GM04503 (cell line): ENCODE data around the gene AKR1B1.
"Not testable (repeated sequence)": the region's sequence is repeated elsewhere in the genome, so short reads cannot be mapped to it uniquely, and the experiment has no call there.

Experiments
- DNase-seq: peaks from one replicate; pipeline ENCODE4 v3.0.0-alpha.2; 2012; ENCODE audit warnings: low read depth

Gene AKR1B1

GRCh38 chr7:134458806-134459698 lies at the start of gene AKR1B1:
Gene AKR1B1, minus strand, starts transcription at chr7:134459100. Its CDS starts 38 bp downstream, at chr7:134459062.
- peak; percentile 48 for DNase-seq

DNA sequence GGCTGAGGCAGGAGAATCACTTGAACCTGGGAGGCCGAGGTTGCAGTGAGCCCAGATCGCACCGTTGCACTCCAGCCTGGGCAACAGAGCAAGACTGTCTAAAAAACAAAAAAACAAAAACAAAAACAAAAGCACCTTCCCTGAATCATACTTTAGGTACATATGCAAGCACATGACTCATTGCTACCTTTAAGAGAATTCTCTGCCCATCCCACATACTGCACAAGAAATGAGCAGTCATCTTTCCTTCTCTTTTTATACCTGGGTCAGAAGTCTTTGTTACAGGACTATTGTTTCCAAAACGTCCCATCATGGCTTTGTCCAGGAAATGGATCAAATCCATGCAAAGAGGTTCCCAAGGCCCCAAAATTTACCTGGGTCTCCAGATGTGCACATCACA lies 47.0 kb upstream of the AKR1B1 start:
- DNase-seq, result no peak

GRCh38 chr7:134504660-134505164 lies 45.8 kb upstream of the AKR1B1 start:
- DNase-seq, result no peak

GRCh38 chr7:134502463-134503371 lies 43.8 kb upstream of the AKR1B1 start:
- no peak for DNase-seq

GRCh38 chr7:134500982-134501381 lies 42.1 kb upstream of the AKR1B1 start:
- no peak for DNase-seq

DNA sequence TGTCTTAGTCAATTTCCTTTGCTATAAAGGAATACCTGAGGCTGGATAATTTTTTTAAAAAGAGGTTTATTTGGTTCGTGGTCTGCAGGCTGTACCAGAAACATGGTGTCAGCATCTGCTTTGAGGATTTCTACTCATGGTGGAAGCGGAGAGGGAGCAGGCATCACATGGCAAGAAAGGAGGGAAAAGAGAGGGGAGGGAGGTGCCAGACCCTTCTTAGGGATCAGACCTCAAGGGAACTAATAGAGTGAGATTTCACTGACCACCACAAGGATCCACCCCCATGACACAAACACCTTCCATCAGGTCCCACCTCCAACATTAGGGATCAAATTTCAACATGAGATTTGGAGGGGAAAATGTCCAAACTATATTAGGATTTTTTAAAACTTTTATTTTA lies 41.5 kb upstream of the AKR1B1 start:
- no peak for DNase-seq

DNA sequence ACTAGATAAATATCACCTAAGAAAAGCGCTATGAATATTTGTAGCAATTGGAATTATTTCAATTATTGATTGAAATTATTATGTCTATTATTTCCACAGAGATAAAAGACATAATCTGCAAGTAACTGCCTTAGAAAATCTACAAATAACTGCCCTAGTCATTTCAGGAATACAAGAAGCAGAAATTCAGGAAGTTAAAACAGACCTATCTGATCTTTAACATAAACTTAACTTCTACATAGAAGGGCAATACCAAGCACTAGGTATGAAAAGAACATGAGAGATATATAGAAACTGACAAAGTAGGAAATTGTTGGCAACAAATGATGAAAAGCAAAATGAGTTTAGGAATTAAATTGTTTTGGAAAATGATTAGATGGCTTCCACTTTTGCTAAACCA lies 36.6 kb upstream of the AKR1B1 start:
- no peak for DNase-seq

GRCh38 chr7:134493091-134493490 lies 34.2 kb upstream of the AKR1B1 start:
- DNase-seq, result no peak

DNA sequence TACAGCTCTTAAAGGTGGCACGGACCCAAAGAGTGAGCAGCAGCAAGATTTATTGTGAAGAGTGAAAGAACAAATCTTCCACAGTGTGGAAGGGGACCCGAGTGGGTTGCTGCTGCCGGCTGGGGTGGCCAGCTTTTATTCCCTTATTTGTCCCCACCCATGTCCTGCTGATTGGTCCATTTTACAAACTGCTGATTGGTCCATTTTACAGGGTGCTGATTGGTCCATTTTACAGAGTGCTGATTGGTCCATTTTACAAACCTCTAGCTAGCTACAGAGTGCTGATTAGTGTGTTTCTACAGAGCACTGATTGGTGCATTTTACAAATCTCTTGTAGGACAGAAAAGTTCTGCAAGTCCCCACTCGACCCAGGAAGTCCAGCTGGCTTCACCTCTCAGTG lies 28.8 kb upstream of the AKR1B1 start:
- not testable (repeated sequence) for DNase-seq

- DNase-seq, result no peak
Measured at GRCh38 chr7:134485203-134485602, 26.3 kb upstream of the AKR1B1 start.

DNA sequence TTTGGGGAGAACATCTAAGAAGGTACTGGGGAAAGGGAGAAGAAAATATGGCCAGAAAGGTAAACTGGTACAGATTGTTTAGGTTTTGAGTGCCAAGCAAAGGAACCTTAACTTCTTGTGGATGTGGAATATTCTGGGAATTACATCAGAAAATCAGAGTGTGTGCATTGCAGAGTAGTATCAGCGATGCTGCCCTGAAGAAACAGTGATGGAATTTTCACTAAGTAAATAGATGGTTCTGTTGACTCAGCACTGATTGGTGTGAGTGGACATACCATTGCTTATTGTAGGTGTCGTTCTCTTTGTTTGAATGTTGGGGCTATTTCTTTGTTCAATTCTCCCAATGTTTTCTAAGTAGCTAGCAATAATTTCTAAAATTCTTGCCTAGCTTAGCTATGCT lies 24.4 kb upstream of the AKR1B1 start:
- DNase-seq, result no peak

DNA sequence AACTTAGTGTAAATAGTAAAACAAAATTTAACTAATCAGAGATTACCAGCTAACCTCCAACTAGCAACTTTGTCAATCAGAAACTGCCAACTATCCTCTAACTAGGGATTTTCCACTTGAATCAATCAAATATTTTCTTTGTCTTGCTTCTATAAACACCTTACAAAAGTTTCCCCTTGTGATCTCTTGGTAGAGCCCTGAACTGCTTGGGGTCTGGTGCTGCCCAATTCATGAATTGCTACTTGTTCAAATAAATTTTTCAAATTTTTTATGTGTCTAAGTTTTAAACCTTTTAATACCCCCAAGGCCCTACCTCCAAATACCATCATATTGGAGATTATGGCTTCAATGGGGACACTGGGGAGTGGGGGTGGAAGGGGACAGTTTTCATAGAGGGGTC lies 24.0 kb upstream of the AKR1B1 start:
- DNase-seq, result no peak

- DNase-seq, result no peak
Measured at GRCh38 chr7:134481167-134481566, 22.3 kb upstream of the AKR1B1 start.

GRCh38 chr7:134480730-134481129 lies 21.8 kb upstream of the AKR1B1 start:
- no peak for DNase-seq

GRCh38 chr7:134480202-134480601 lies 21.3 kb upstream of the AKR1B1 start:
- DNase-seq, result no peak

- no peak for DNase-seq
Measured at GRCh38 chr7:134478707-134479106, 19.8 kb upstream of the AKR1B1 start.

- DNase-seq, result no peak
Measured at GRCh38 chr7:134477954-134478353, 19.1 kb upstream of the AKR1B1 start.

DNA sequence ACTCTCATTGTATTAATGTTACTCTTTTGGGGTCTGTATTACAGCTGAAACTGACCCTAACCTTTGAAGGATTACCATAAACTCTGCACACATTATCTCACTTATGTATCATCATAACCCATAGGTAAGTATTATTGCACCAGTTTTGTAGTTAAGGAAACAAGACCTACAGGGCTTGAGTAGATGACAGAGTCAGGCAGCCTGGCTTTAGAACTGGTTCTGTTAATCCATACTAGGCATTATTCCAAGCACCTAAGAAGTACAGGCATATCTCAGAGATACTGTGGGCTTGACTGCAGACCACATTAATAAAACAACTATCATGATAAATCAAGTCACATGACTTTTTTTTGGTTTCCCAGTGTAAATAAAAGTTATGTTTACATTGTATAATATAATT lies 17.1 kb upstream of the AKR1B1 start:
- DNase-seq, result no peak

DNA sequence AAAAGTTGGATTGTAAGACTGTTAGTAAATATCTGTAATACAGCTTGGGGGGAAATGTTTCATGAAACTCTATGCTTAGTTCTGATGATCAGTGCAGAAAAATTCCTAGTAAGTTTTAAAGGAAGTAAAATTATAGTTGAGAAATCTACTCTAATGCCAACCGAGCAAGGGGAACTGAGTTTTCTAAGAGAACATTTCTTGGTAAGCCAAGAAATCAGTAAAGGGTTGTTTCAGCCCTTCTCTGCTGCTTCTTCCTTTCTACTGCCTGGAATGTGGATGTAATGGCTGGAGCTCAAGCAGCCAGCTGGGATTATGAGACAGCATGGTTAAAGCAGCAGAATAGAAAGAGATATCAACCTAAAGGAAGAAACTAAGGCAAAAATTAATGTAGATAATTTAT lies 15.9 kb upstream of the AKR1B1 start:
- no peak for DNase-seq

DNA sequence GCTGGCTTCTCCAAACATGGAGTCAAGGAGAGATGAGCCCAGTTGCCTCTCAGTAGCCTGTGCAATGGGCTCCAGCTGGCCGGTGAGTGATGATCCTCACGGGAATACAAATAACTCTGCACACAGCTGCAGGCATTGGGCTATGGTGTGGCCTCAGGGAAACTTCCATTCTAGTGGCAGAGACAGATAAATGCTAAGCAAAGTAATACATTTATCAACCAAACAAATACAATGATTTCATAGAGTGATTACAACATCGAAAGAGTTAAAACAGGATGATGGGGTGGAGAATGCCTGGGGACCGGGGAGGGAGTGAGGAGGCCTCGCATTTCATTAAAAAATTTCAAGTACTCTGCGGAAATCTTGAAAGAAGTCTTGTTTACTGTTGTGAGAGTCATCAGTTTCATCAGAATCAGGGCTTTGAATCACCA lies 15.0 kb upstream of the AKR1B1 start:
- no peak for DNase-seq

DNA sequence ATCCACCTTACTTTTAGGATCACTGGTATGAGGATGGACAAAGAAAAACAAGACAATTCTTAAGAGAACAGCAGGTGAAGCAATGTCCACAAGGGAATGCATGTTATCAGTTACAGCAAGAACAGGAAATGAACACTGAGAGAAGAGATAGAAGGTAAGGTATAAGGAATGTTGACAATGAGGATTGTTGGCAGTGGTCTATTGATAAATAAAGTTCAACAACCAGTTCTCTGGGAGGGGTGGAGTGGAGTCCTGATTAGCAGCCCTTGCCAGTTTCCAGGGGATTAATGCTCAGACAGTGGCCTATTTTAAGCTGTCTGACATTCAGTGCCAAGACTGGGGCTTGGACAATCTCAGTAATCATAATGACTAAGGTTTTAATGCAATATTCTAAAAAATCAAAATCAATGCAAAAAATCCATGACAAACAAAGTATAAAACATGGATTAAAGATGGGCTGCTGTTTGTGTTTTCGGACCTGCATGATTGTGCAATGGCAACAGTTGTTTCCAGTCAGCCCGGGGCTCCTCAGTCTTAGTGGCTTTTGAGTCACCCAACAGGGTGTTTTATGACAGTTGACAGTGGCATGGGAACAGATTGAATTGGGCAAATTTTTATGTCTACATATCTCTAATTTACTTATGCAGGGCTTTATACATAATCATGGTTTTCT lies 13.8 kb upstream of the AKR1B1 start:
- DNase-seq, result no peak

- no peak for DNase-seq
Measured at GRCh38 chr7:134470864-134471263, 12.0 kb upstream of the AKR1B1 start.
